Pancreas (tissue), 10 donors: Measurements from ENCODE around the gene PPP6C. TPM values are rescaled to one million over a fixed set of nuclear protein-coding genes. Genes with fewer than 3 reads are reported as not detected.
"Not testable (repeated sequence)": the region's sequence is repeated elsewhere in the genome, so short reads cannot be mapped to it uniquely, and the experiment has no call there.

Source experiments
- ATAC-seq, 4 donors: fragments of 200-7000 bp; cut with Tn5 transposase; one replicate each; pipeline versions ENCODE4 v1.8.0 to v1.9.1; 2020; ENCODE audit warnings: mild to moderate bottlenecking in 4 of 4, moderate library complexity in 4 of 4
- DNase-seq, 6 donors: peaks; one replicate each; pipeline ENCODE4 v3.0.0-alpha.2; 2020
- FAIRE-seq: peaks from 2 replicates; lab custom pipeline; 2012; peaks lifted over from hg19 to GRCh38; lab: Jason Lieb, UNC
- H3K27ac ChIP-seq, 4 donors: fragments of 200-600 bp; sonication (generic); 1 replicate in 3 of 4; 2 replicates in 1 of 4; pipeline versions ENCODE4 v1.5.0 to v1.8.0; 2020
- H3K27me3 ChIP-seq, 4 donors: fragments of 200-600 bp; one replicate each; pipeline ENCODE4 v1.8.0; 2021
- H3K36me3 ChIP-seq, 3 donors: fragments of 200-600 bp; sonication (generic) in 1 of 3; one replicate each; pipeline versions ENCODE4 v1.5.0 to v1.8.0; 2020 to 2021
- H3K4me1 ChIP-seq, 3 donors: fragments of 200-600 bp; one replicate each; pipeline ENCODE4 v1.8.0; 2021
- H3K4me3 ChIP-seq, 4 donors: fragments of 200-600 bp; sonication (generic) in 2 of 4; one replicate each; pipeline versions ENCODE4 v1.5.0 to v1.8.0; 2020 to 2021
- H3K9me3 ChIP-seq, 4 donors: fragments of 200-600 bp; one replicate each; pipeline ENCODE4 v1.8.0; 2021
- CTCF ChIP-seq, 4 donors: fragments of 200-600 bp; sonication (generic) in 3 of 4; IDR thresholded peaks; one replicate each; pipeline versions ENCODE4 v1.5.0 to v1.8.0; 2021; ENCODE audit warnings: antibody characterized with exemption in 4 of 4
- WGBS, 2 donors: extraction: QIAGEN DNeasy Blood & Tissue Kit; methylation state at CpG; one replicate each; pipeline ENCODE4 v1.1.7; 2013; 5-methylcytosine and 5-hydroxymethylcytosine counted together
- intact Hi-C, 3 donors: fragments of 100-400 bp; cut with DNase I; formaldehyde crosslinking; loops; one replicate each; pipeline versions ENCODE4 v1.11.1 to v1.14.2; 2022
- polyA plus RNA-seq, 2 donors: library from polyadenylated mRNA; stranded (reverse); fragments of 200-250 nt; gene quantifications; one replicate each; pipeline ENCODE4 v1.2.3, GENCODE V29; 2013
- total RNA-seq, 6 donors: library from RNA; stranded (reverse); fragmentation: NEBNext Ultra II Directional in 4 of 6; extraction: Animal tissue kit (Norgen Biotek cat#: 25700) in 4 of 6; gene quantifications; one replicate each; pipeline versions ENCODE4 v1.2.1 to v1.2.4, GENCODE V29; 2021 to 2023
- donor health status: healthy with polysubstance abuse.
- donor health status: DM: no; HTN: no; CAD: no; lungs with moderate emphysema.
- donor health status: DM: no; HTN: no; CAD: no.
- donor health status: control.
- donor health status: control.
- donor health status: Bipolar disorder and iron deficiency.
- donor health status: DM: yes; HTN: yes; CAD: no.
- donor health status: DM: no; HTN: no; CAD: no.
- donor health status: DM: no; HTN: no; CAD: no.
- donor health status: DM: yes; HTN: yes; CAD: no.

PPP6C gene
- total and polyA plus RNA-seq, 8 donors: 9.4 to 26.7 (median 21.9) TPM

GRCh38 chr9:125214186-125214585 is 24.6 kb upstream of the PPP6C start:
- intact Hi-C loops: no loop called here
- no peak for DNase-seq
- no peak overlapping the region for H3K27ac ChIP-seq
- H3K4me3 ChIP-seq: no peak overlapping the region
- peaks cover 0 to 16% (median 0%) of the 10 kb centered on the region in 3 donors for H3K36me3 ChIP-seq
- WGBS, 2 donors: 79 to 80% methylated on average over 5 of the region's 5 CpGs
- no peak for TF ChIP-seq CTCF (IDR thresholded peaks at IDR 0.05)
- FAIRE-seq: no peak
- H3K27me3 ChIP-seq: no peaks in the 10 kb centered on the region
- H3K9me3 ChIP-seq: no peaks in the 10 kb centered on the region
- no peaks in the 10 kb centered on the region for H3K4me1 ChIP-seq
- ATAC-seq: no peak

- H3K4me1 ChIP-seq: no peaks in the 10 kb centered on the region
- intact Hi-C loops: no loop called here
- peaks cover 0 to 14% (median 0%) of the 10 kb centered on the region in 3 donors for H3K36me3 ChIP-seq
- TF ChIP-seq CTCF (IDR thresholded peaks at IDR 0.05): no peak
- 95 to 98% methylated on average over 3 of the region's 3 CpGs for WGBS, 2 donors
- DNase-seq (no peak), FAIRE-seq (no peak), ATAC-seq (no peak)
- H3K27me3 ChIP-seq: no peaks in the 10 kb centered on the region
- no peak overlapping the region for H3K27ac ChIP-seq
- no peak overlapping the region for H3K4me3 ChIP-seq
- H3K9me3 ChIP-seq: no peaks in the 10 kb centered on the region
Measured at GRCh38 chr9:125204477-125204876, 14.9 kb upstream of the PPP6C start.

- Histone ChIP-seq H3K36me3 (peaks cover 0 to 13% (median 0%) of the 10 kb centered on the region in 3 donors), H3K27me3 (no peaks in the 10 kb centered on the region), H3K27ac (no peak overlapping the region), H3K9me3 (no peaks in the 10 kb centered on the region), H3K4me3 (no peak overlapping the region), H3K4me1 (no peaks in the 10 kb centered on the region)
- intact Hi-C loops: no loop called here
- ATAC-seq: no peak
- TF ChIP-seq CTCF (IDR thresholded peaks at IDR 0.05): no peak
- no peak for DNase-seq
- 91 to 100% methylated on average over 1 of the region's 1 CpG for WGBS, 2 donors
- no peak for FAIRE-seq
Measured at GRCh38 chr9:125202846-125203618, 13.4 kb upstream of the PPP6C start.

- DNase-seq: peak; percentile 89 to 97 (median 94)
- no peak for TF ChIP-seq CTCF (IDR thresholded peaks at IDR 0.05)
- intact Hi-C loops: no loop called here
Measured at GRCh38 chr9:125200216-125201047, 10.8 kb upstream of the PPP6C start, which contains the start of gene RABEPK. Gene RABEPK, plus strand, starts transcription at chr9:125200542. Its CDS starts 2,472 bp downstream, at chr9:125203014.

GRCh38 chr9:125195591-125195990 is 6.0 kb upstream of the PPP6C start:
- H3K27ac ChIP-seq, ATAC-seq: not testable (repeated sequence)
- WGBS, 2 donors: 67% methylated on average over 1 of the region's 1 CpG; no CpG with 5 or more reads in 1 of the 2 donors

More at GRCh38 chr9:125200216-125201047, 10.8 kb upstream of the PPP6C start, which contains the start of gene RABEPK:
- no peak for FAIRE-seq
- peak within 1 kb of the TSS; percentile 65 to 91 (median 76) for H3K27ac ChIP-seq
- no peaks in the 10 kb centered on the region for H3K9me3 ChIP-seq
- no peaks in the 10 kb centered on the region for H3K4me1 ChIP-seq
- peak; percentile 99 to 100 (median 99) for ATAC-seq
- WGBS, 2 donors: 0% methylated on average over 50 to 51 of the region's 51 CpGs
- H3K36me3 ChIP-seq: peaks cover 0 to 5% (median 0%) of the 10 kb centered on the region in 3 donors
- H3K27me3 ChIP-seq: no peaks in the 10 kb centered on the region
- peak within 1 kb of the TSS; percentile 61 to 77 (median 68) for H3K4me3 ChIP-seq

GRCh38 chr9:125194466-125194865 is 4.9 kb upstream of the PPP6C start:
- H3K4me3 ChIP-seq, H3K36me3 ChIP-seq, H3K27ac ChIP-seq, H3K27me3 ChIP-seq, ATAC-seq, H3K9me3 ChIP-seq, FAIRE-seq, intact Hi-C loops, H3K4me1 ChIP-seq, DNase-seq: not testable (repeated sequence)
- WGBS, 2 donors: 92% methylated on average over 5 of the region's 5 CpGs

More at GRCh38 chr9:125195591-125195990, 6.0 kb upstream of the PPP6C start:
- H3K9me3 ChIP-seq, H3K4me3 ChIP-seq, FAIRE-seq, H3K27me3 ChIP-seq, intact Hi-C loops, H3K4me1 ChIP-seq, DNase-seq, H3K36me3 ChIP-seq: not testable (repeated sequence)
